HG02623 (cell line): ENCODE data around the gene E2F2.

Experiments
- ATAC-seq: cut with Tn5 transposase; IDR thresholded peaks from one replicate; pipeline ENCODE4 v1.9.1; 2021; ENCODE audit warnings: moderate library complexity; ENCODE audit not compliant: unreplicated experiment

E2F2 gene

GRCh38 chr1:23466423-23466989 lies 64.5 kb downstream of the E2F2 start:
- ATAC-seq, result no peak

GRCh38 chr1:23463286-23463685 lies 67.7 kb downstream of the E2F2 start:
- ATAC-seq, result no peak

- no peak for ATAC-seq
These were observed 68.3 kb downstream of the E2F2 start for GRCh38 chr1:23462766-23463165.

GRCh38 chr1:23461050-23461449 lies 70.0 kb downstream of the E2F2 start:
- ATAC-seq, result no peak

- ATAC-seq, result no peak
These were observed 70.5 kb downstream of the E2F2 start for GRCh38 chr1:23460519-23460918.

- no peak for ATAC-seq
These were observed 71.7 kb downstream of the E2F2 start for GRCh38 chr1:23459338-23459757.
